Liver (tissue), 9 donors: ENCODE data around the gene ILF3. TPM values are rescaled to one million over a fixed set of nuclear protein-coding genes. Genes with fewer than 3 reads are reported as not detected.

Experiments
- DNase-seq: peaks from one replicate; pipeline ENCODE4 v3.0.0-alpha.2; 2017; ENCODE audit warnings: low spot score
- H3K27ac ChIP-seq, 2 donors: one replicate each; pipeline ENCODE4 v1.7.0; 2013; ENCODE audit warnings: inconsistent platforms in 2 of 2, low read length in 2 of 2, control low read depth in 1 of 2, low read depth in 1 of 2, mild to moderate bottlenecking in 1 of 2
- H3K27me3 ChIP-seq, 4 donors: one replicate each; pipeline versions ENCODE4 v1.6.1 to v1.7.0; 2013; ENCODE audit warnings: low read length in 3 of 4, inconsistent platforms in 1 of 4, mild to moderate bottlenecking in 1 of 4, moderate library complexity in 1 of 4; ENCODE audit not compliant: control insufficient read depth in 4 of 4, insufficient read depth in 4 of 4
- H3K36me3 ChIP-seq, 4 donors: one replicate each; pipeline versions ENCODE4 v1.6.1 to v1.7.0; 2013; ENCODE audit warnings: low read length in 3 of 4, mild to moderate bottlenecking in 3 of 4, low read depth in 1 of 4, moderate library complexity in 1 of 4; ENCODE audit not compliant: control insufficient read depth in 4 of 4, insufficient read depth in 3 of 4
- H3K4me1 ChIP-seq, 4 donors: one replicate each; pipeline versions ENCODE4 v1.6.1 to v1.7.0; 2013; ENCODE audit warnings: low read length in 3 of 4, mild to moderate bottlenecking in 3 of 4, moderate library complexity in 1 of 4; ENCODE audit not compliant: control insufficient read depth in 4 of 4, insufficient read depth in 4 of 4
- H3K4me3 ChIP-seq, 3 donors: one replicate each; pipeline versions ENCODE4 v1.6.1 to v1.7.0; 2013; ENCODE audit warnings: low read length in 3 of 3, control low read depth in 1 of 3, low read depth in 1 of 3, mild to moderate bottlenecking in 1 of 3
- H3K9ac ChIP-seq, 2 donors: one replicate each; pipeline ENCODE4 v1.7.0; 2013; ENCODE audit warnings: low read length in 2 of 2, mild to moderate bottlenecking in 2 of 2, moderate library complexity in 2 of 2, control low read depth in 1 of 2, low read depth in 1 of 2
- H3K9me3 ChIP-seq, 4 donors: one replicate each; pipeline versions ENCODE4 v1.6.1 to v1.7.0; 2013; ENCODE audit warnings: low read length in 3 of 4; ENCODE audit not compliant: control insufficient read depth in 4 of 4
- FOXA1 ChIP-seq: IDR thresholded peaks from 2 replicates; pipeline ENCODE4 v1.6.1; 2016; ENCODE audit warnings: antibody characterized with exemption
- FOXA2 ChIP-seq: IDR thresholded peaks from 2 replicates; pipeline ENCODE4 v1.6.1; 2016; ENCODE audit warnings: antibody characterized with exemption
- NR2F2 ChIP-seq: IDR thresholded peaks from 2 replicates; pipeline ENCODE4 v1.6.1; 2016; ENCODE audit warnings: antibody characterized with exemption
- RAD21 ChIP-seq, 2 donors: IDR thresholded peaks; 2 replicates each; pipeline ENCODE4 v1.6.1; 2016; ENCODE audit warnings: antibody characterized with exemption in 2 of 2, mild to moderate bottlenecking in 2 of 2
- RXRA ChIP-seq, 2 donors: IDR thresholded peaks; 2 replicates each; pipeline ENCODE4 v1.6.1; 2017 to 2018; ENCODE audit warnings: antibody characterized with exemption in 2 of 2, mild to moderate bottlenecking in 1 of 2
- TAF1 ChIP-seq: conservative IDR thresholded peaks from 2 replicates; pipeline ENCODE4 v1.6.1; 2016; ENCODE audit warnings: antibody characterized with exemption, mild to moderate bottlenecking
- WGBS: extraction: QIAGEN DNeasy Blood & Tissue Kit; methylation state at CpG from one replicate; pipeline ENCODE4 v1.1.7; 2013; 5-methylcytosine and 5-hydroxymethylcytosine counted together
- polyA plus RNA-seq, 2 donors: library from polyadenylated mRNA; stranded (reverse) in 1 of 2; unstranded in 1 of 2; fragments of 200-250 nt in 1 of 2; fragments of >200 nt in 1 of 2; fragmentation: Nextera tagmentation in 1 of 2; extraction: Ambion mirVana in 1 of 2; gene quantifications; one replicate each; pipeline versions ENCODE4 v1.2.1 to v1.2.3, GENCODE V29; 2013 to 2015
- total RNA-seq, 2 donors: library from RNA; depleted of rRNA; stranded (reverse); fragments of >200 nt; gene quantifications; one replicate each; pipeline ENCODE4 v1.2.3, GENCODE V29; 2014
- TF ChIP-seq, protein P1 (sequence below): fragments of 150-350 bp; IDR thresholded peaks from 2 replicates; pipeline ENCODE4 v1.5.1; 2017; ENCODE audit warnings: improper control_type of control experiment, low read depth, low read length; ENCODE audit not compliant: missing input control
- TF ChIP-seq, protein P2 (sequence below): IDR thresholded peaks from 2 replicates; pipeline ENCODE4 v1.6.1; 2016; ENCODE audit warnings: antibody characterized with exemption
- donor health status: healthy.
- donor health status: healthy.
- donor health status: healthy.
- donor health status: healthy.
- donor health status: healthy.

The ILF3 gene
- total and polyA plus RNA-seq, 4 donors: 31.7 to 85.1 (median 42.9) TPM

DNA sequence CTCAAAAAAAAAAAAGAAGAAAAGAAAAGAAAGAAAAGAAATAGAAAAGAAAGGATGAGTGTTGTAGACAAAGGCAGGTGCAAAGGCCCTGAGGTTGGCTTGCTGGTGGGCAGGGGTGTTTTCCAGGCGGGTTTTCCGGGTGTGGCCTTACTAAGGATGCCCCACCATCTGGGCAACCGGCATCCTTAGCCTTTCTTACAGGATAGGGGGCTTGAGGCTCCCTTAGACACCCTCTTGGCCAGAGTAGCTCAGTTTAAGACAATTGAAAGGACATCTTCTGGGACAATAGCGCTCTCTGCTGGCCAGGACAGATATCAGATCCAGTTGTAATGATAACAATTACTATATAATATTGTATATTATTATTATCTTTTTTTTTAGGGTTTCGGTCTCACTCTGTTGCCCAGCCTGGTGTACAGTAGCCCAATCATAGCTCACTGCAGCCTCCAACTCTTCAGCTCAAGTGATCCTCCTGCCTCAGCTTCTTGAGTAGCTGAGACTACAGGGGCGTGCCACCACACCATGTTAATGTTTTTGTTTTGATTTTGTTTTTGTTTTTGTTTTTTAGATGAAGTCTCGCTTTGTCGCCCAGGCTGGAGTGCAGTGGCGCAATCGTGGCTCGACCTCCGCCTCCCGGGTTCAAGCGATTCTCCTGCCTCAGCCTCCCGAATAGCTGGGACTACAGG lies 45.6 kb downstream of the ILF3 start:
- no peak overlapping the region for H3K4me3 ChIP-seq
- WGBS: 36% methylated on average over 15 of the region's 15 CpGs
- peak; percentile 73 for DNase-seq
- no peak overlapping the region for H3K27ac ChIP-seq
- H3K4me1 ChIP-seq: peaks cover 6 to 24% (median 18%) of the 10 kb centered on the region in 4 donors
- H3K27me3 ChIP-seq: no peaks in the 10 kb centered on the region
- H3K9me3 ChIP-seq: no peaks in the 10 kb centered on the region
- no peak overlapping the region for H3K9ac ChIP-seq
- TF ChIP-seq FOXA1: no peak
- TF ChIP-seq NR2F2: no peak
- TF ChIP-seq, protein P1, sequence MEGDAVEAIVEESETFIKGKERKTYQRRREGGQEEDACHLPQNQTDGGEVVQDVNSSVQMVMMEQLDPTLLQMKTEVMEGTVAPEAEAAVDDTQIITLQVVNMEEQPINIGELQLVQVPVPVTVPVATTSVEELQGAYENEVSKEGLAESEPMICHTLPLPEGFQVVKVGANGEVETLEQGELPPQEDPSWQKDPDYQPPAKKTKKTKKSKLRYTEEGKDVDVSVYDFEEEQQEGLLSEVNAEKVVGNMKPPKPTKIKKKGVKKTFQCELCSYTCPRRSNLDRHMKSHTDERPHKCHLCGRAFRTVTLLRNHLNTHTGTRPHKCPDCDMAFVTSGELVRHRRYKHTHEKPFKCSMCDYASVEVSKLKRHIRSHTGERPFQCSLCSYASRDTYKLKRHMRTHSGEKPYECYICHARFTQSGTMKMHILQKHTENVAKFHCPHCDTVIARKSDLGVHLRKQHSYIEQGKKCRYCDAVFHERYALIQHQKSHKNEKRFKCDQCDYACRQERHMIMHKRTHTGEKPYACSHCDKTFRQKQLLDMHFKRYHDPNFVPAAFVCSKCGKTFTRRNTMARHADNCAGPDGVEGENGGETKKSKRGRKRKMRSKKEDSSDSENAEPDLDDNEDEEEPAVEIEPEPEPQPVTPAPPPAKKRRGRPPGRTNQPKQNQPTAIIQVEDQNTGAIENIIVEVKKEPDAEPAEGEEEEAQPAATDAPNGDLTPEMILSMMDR: peak; percentile 53
- TF ChIP-seq RAD21 (IDR thresholded peaks at IDR 0.05): peak; percentile 79 to 83
- peak; percentile 22 for TF ChIP-seq FOXA2
- no peaks in the 10 kb centered on the region for H3K36me3 ChIP-seq

DNA sequence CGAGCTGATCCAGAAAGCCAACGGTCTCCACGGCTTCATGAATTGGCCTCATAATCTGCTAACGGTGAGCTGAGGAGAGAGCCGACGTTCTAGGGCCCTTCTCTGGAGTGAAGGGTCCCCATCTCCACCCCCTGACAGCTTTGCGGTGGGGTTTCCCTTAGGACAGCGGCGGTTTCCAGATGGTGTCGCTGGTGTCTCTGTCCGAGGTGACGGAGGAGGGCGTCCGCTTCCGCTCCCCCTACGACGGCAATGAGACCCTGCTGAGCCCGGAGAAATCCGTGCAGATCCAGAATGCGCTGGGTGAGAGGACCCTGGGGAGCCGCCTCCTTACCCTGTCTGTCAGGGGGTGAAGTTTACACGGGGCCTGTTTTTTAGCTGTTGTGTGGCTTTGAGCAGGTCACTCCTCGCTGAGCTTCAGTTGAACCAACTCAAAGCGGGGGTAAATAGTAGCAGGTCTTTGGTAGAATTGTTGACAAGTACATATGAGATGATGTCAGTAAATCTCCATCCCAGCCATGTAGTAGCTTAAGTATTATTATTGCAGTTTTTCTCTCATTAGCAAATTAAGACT lies 47.9 kb downstream of the ILF3 start:
- peaks cover 0 to 14% (median 12%) of the 10 kb centered on the region in 4 donors for H3K4me1 ChIP-seq
- H3K27ac ChIP-seq: no peak overlapping the region
- DNase-seq: no peak
- WGBS: 10% methylated on average over 24 of the region's 24 CpGs
- H3K4me3 ChIP-seq: peak overlapping the region; percentile 81 to 88 (median 84)
- H3K27me3 ChIP-seq: no peaks in the 10 kb centered on the region
- H3K9ac ChIP-seq: peak overlapping the region; percentile 8 to 51
- TF ChIP-seq TAF1 (no peak), RAD21 (IDR thresholded peaks at IDR 0.05) (peak in 1 of 2 donors; percentile 9), RXRA (IDR thresholded peaks at IDR 0.05) (no peak)
- TF ChIP-seq, protein P1: no peak
- no peaks in the 10 kb centered on the region for H3K9me3 ChIP-seq
- peaks cover 0 to under 1% (median 0%) of the 10 kb centered on the region in 4 donors for H3K36me3 ChIP-seq

DNA sequence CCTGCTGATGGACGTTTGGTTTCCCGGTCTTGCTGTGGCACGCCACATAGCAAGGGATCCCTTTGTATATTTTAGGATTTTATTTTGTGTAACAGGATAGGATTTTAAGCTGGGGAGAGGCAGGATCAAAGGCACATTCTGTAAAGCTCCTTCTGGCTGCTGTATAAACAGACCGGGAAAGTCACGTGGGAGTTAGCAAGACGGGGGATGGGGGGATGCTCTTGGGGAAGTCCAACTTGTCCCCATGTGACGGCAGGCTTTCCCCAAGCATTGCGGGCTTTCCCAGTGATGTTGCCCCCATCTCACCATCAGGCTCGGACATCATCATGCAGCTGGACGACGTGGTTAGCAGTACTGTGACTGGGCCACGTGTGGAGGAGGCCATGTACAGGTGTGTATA lies 52.8 kb downstream of the ILF3 start:
- WGBS: 89% methylated on average over 12 of the region's 12 CpGs

More for the DNA sequence above, 52.8 kb downstream of the ILF3 start:
- Histone ChIP-seq H3K27me3 (no peaks in the 10 kb centered on the region), H3K4me1 (peaks cover 0 to 5% (median 4%) of the 10 kb centered on the region in 4 donors), H3K9ac (no peak overlapping the region), H3K4me3 (no peak overlapping the region), H3K27ac (no peak overlapping the region), H3K36me3 (peaks cover 0 to 15% (median 2%) of the 10 kb centered on the region in 4 donors), H3K9me3 (no peaks in the 10 kb centered on the region)
- no peak for DNase-seq
- TF ChIP-seq, protein P2, sequence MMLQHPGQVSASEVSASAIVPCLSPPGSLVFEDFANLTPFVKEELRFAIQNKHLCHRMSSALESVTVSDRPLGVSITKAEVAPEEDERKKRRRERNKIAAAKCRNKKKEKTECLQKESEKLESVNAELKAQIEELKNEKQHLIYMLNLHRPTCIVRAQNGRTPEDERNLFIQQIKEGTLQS: no peak
- TF ChIP-seq RXRA (IDR thresholded peaks at IDR 0.05): no peak
- no peak for TF ChIP-seq FOXA1
